ENCODE measurements around the gene PRRG2.

DNA sequence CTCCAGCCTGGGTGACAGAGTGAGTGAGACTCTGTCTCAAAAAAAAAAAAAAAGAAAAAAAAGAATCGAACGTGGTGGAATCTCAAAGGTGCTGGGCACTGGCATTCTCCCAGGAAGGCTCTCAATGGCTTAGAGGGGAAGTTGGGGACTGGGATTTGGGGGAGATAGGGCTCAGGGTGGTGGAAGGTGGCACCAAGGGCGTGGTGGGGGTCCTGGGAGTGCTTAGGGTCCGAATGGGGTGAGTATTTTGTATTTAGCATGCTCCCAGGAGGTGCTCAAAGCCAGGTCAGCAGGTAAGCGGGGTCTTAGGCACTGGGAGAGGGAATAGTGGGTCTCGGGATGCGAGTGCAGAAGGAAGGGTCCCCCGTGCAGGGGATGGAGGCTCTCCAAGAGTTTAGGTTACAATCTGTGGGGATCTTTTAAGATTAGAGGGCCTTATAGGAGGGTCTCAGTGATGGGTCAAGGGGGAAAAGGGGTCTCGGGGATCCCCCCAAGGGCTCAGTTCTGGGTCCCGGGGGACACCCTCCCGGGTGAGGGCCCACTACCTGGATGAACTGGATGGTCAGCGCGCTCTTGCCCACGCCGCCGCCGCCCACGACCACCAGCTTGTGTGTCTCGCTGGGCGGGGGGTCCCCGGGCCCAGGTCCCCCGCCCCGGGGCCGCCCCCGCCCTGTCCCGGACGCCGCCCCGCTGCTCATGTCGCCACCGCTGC lies 58.4 kb downstream of the PRRG2 start:
- TF ChIP-seq, protein P1, sequence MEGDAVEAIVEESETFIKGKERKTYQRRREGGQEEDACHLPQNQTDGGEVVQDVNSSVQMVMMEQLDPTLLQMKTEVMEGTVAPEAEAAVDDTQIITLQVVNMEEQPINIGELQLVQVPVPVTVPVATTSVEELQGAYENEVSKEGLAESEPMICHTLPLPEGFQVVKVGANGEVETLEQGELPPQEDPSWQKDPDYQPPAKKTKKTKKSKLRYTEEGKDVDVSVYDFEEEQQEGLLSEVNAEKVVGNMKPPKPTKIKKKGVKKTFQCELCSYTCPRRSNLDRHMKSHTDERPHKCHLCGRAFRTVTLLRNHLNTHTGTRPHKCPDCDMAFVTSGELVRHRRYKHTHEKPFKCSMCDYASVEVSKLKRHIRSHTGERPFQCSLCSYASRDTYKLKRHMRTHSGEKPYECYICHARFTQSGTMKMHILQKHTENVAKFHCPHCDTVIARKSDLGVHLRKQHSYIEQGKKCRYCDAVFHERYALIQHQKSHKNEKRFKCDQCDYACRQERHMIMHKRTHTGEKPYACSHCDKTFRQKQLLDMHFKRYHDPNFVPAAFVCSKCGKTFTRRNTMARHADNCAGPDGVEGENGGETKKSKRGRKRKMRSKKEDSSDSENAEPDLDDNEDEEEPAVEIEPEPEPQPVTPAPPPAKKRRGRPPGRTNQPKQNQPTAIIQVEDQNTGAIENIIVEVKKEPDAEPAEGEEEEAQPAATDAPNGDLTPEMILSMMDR (IDR thresholded peaks at IDR 0.05), result no peak
- TF ChIP-seq POLR2A (IDR thresholded peaks at IDR 0.05), result no peak

Data from body of pancreas (tissue), 4 donors.